GM12878 (cell line): ENCODE data around the gene CTNNA2. TPM values are rescaled to one million over a fixed set of nuclear protein-coding genes. Genes with fewer than 3 reads are reported as not detected.

Experiments used
- ATAC-seq: fragments of 200-7000 bp; cut with Tn5 transposase; 3 replicates; pipeline ENCODE4 v1.9.1; 2020; ENCODE audit warnings: mild to moderate bottlenecking, moderate library complexity
- BruUV-seq: library from RNA; stranded (reverse); fragments of 400-500 nt; replicated peaks from 2 replicates; lab custom pipeline; 2021; lab: Mats Ljungman, UMichigan
- CTCF ChIA-PET: fragments of 300-600 bp; sonication (Branson Sonifier 250); formaldehyde crosslinking; extraction: SDS; loops from one replicate; lab custom pipeline; 2021; ENCODE audit warnings: inconsistent platforms; lab: Yijun Ruan, JAX
- POLR2A ChIA-PET: fragments of 350-600 bp; formaldehyde crosslinking; extraction: SDS; loops from one replicate; lab custom pipeline; 2021; ENCODE audit warnings: inconsistent platforms; lab: Charles Lee
- RAD21 ChIA-PET: fragments of 300-600 bp; sonication (Branson Sonifier 250); formaldehyde crosslinking; loops from one replicate; lab custom pipeline; 2023; ENCODE audit warnings: antibody characterized with exemption; ENCODE audit not compliant: unreplicated experiment; lab: Charles Lee
- SMC1A ChIA-PET: fragments of 300-600 bp; sonication (Branson Sonifier 250); formaldehyde crosslinking; loops from one replicate; lab custom pipeline; 2023; ENCODE audit not compliant: unreplicated experiment, uncharacterized antibody; lab: Charles Lee
- DNase-seq: peaks from one replicate; pipeline ENCODE4 v3.0.0-alpha.2; 2011; ENCODE audit warnings: low read depth, low spot score
- FAIRE-seq: peaks from 3 replicates; lab custom pipeline; 2011; peaks lifted over from hg19 to GRCh38; lab: Jason Lieb, UNC
- H2AFZ ChIP-seq: 2 replicates; pipeline ENCODE4 v1.6.0; 2011; ENCODE audit warnings: low read depth, low read length, control low read depth; ENCODE audit not compliant: control insufficient read depth
- H3K27ac ChIP-seq: 2 replicates; pipeline ENCODE4 v1.5.1; 2011; ENCODE audit warnings: control low read depth; ENCODE audit not compliant: control insufficient read depth, insufficient read depth
- H3K27me3 ChIP-seq, 2 experiments: replicated peaks in 1 of 2; 2 replicates each; pipeline versions ENCODE4 v1.6.0 to v1.6.1; 2011; ENCODE audit warnings: low read length in 1 of 2; ENCODE audit not compliant: control insufficient read depth in 2 of 2, insufficient read depth in 2 of 2
- H3K36me3 ChIP-seq, 2 experiments: 2 replicates each; pipeline ENCODE4 v1.5.1; 2011; ENCODE audit warnings: low read length in 1 of 2; ENCODE audit not compliant: control insufficient read depth in 2 of 2, insufficient read depth in 2 of 2
- H3K4me1 ChIP-seq: 2 replicates; pipeline ENCODE4 v1.6.1; 2011; ENCODE audit warnings: mild to moderate bottlenecking, low read length, moderate library complexity, mixed read lengths; ENCODE audit not compliant: control insufficient read depth, insufficient read depth
- H3K4me2 ChIP-seq: 2 replicates; pipeline ENCODE4 v1.6.0; 2011; ENCODE audit warnings: control low read depth; ENCODE audit not compliant: control insufficient read depth, insufficient read depth
- H3K4me3 ChIP-seq: fragments of 200-600 bp; sonication (generic); 2 replicates; pipeline ENCODE4 v1.5.1; 2016
- H3K79me2 ChIP-seq: 2 replicates; pipeline ENCODE4 v1.6.0; 2011; ENCODE audit warnings: low read length; ENCODE audit not compliant: control insufficient read depth, insufficient read depth
- H3K9ac ChIP-seq: 2 replicates; pipeline ENCODE4 v1.8.0; 2011; ENCODE audit warnings: low read length, control low read depth, mixed read lengths; ENCODE audit not compliant: control insufficient read depth, insufficient read depth
- H3K9me3 ChIP-seq: replicated peaks from 3 replicates; pipeline ENCODE4 v1.5.1; 2011; ENCODE audit warnings: mild to moderate bottlenecking, low read length; ENCODE audit not compliant: control insufficient read depth, insufficient read depth
- H4K20me1 ChIP-seq: 2 replicates; pipeline ENCODE4 v1.6.0; 2011; ENCODE audit not compliant: control insufficient read depth, insufficient read depth
- CBX3 ChIP-seq: fragments of 200-600 bp; sonication (generic); IDR thresholded peaks from 2 replicates; pipeline ENCODE4 v1.6.1; 2016; ENCODE audit warnings: low read depth, borderline replicate concordance
- CHD1 ChIP-seq: IDR thresholded peaks from 2 replicates; pipeline ENCODE4 v1.6.1; 2012; ENCODE audit warnings: low read depth, low read length, improper control_type of control experiment
- CHD2 ChIP-seq: IDR thresholded peaks from 2 replicates; pipeline ENCODE4 v1.6.1; 2011; ENCODE audit warnings: low read depth, low read length, improper control_type of control experiment, borderline replicate concordance
- ETV6 ChIP-seq, 2 experiments: fragments of 450-650 bp in 1 of 2; IDR thresholded peaks in 1 of 2; conservative IDR thresholded peaks in 1 of 2; 2 replicates each; pipeline ENCODE4 v1.6.1; 2014; ENCODE audit warnings: antibody characterized with exemption in 1 of 2, borderline replicate concordance in 1 of 2, low read depth in 1 of 2, mild to moderate bottlenecking in 1 of 2, moderate library complexity in 1 of 2
- EZH2 ChIP-seq: IDR thresholded peaks from 2 replicates; pipeline ENCODE4 v1.6.1; 2012; ENCODE audit warnings: low read depth, mild to moderate bottlenecking, control low read depth, inconsistent platforms, low read length, borderline replicate concordance; ENCODE audit not compliant: control insufficient read depth
- IKZF2 ChIP-seq, 2 experiments: fragments of 450-650 bp; IDR thresholded peaks; 2 replicates each; pipeline ENCODE4 v1.6.1; 2017; ENCODE audit warnings: mild to moderate bottlenecking in 2 of 2, moderate library complexity in 2 of 2
- JUND ChIP-seq: IDR thresholded peaks from 2 replicates; pipeline ENCODE4 v1.6.1; 2012; ENCODE audit warnings: low read depth, mild to moderate bottlenecking, low read length, improper control_type of control experiment, moderate library complexity
- MEF2B ChIP-seq: fragments of 450-650 bp; IDR thresholded peaks from 2 replicates; pipeline ENCODE4 v1.6.1; 2018; ENCODE audit warnings: mild to moderate bottlenecking, moderate library complexity; ENCODE audit not compliant: partially characterized antibody, poor library complexity, severe bottlenecking
- PAX8 ChIP-seq: fragments of 450-650 bp; IDR thresholded peaks from 2 replicates; pipeline ENCODE4 v1.6.1; 2017; ENCODE audit warnings: mild to moderate bottlenecking, moderate library complexity
- WRNIP1 ChIP-seq: IDR thresholded peaks from 2 replicates; pipeline ENCODE4 v1.6.1; 2011; ENCODE audit warnings: low read depth, low read length, improper control_type of control experiment, borderline replicate concordance
- YBX1 ChIP-seq: fragments of 450-650 bp; IDR thresholded peaks from 2 replicates; pipeline ENCODE4 v1.6.1; 2016; ENCODE audit warnings: antibody characterized with exemption
- ZNF207 ChIP-seq: fragments of 450-650 bp; IDR thresholded peaks from 2 replicates; pipeline ENCODE4 v1.6.1; 2014; ENCODE audit warnings: antibody characterized with exemption, mild to moderate bottlenecking, borderline replicate concordance
- WGBS: methylation state at CpG from one replicate; pipeline ENCODE4 v1.1.6; 2016; ENCODE audit warnings: low lambda C conversion rate; ENCODE audit not compliant: insufficient replicate concordance, insufficient coverage; ENCODE audit errors: missing lambda C conversion rate; 5-methylcytosine and 5-hydroxymethylcytosine counted together
- in situ Hi-C: fragments of 300-500 bp; cut with MboI; formaldehyde crosslinking; loops from 9 replicates; pipeline ENCODE4 v1.14.3; 2018; ENCODE audit warnings: mixed read lengths
- intact Hi-C: fragments of 100-400 bp; cut with micrococcal nuclease; formaldehyde crosslinking; loops from one replicate; pipeline ENCODE4 v1.14.2; 2022; ENCODE audit not compliant: unreplicated experiment
- polyA plus RNA-seq, 11 experiments: library from polyadenylated mRNA; depleted of rRNA in 4 of 11; unstranded in 6 of 11; stranded (reverse) in 5 of 11; fragments of >200 nt; fragmentation: Nextera tagmentation in 4 of 11; fragmentation: Illumina TruSeq in 1 of 11; extraction: Ambion mirVana in 4 of 11; extraction: Trizol in 1 of 11; gene quantifications; 1 replicate in 1 of 11; 2 replicates in 10 of 11; pipeline versions ENCODE4 v1.2.1 to v1.2.3, GENCODE V29; 2011 to 2016; ENCODE audit warnings: inconsistent platforms in 2 of 11, missing spikeins in 2 of 11, low read depth in 1 of 11
- total RNA-seq, 4 experiments: library from RNA; depleted of rRNA in 3 of 4; stranded (reverse); fragments of >200 nt in 3 of 4; fragmentation: Illumina TruSeq in 1 of 4; extraction: Trizol in 1 of 4; gene quantifications; 2 replicates each; pipeline versions ENCODE4 v1.2.1 to v1.2.3, GENCODE V29; 2013 to 2021
- TF ChIP-seq, protein P1 (sequence below): IDR thresholded peaks from 2 replicates; pipeline ENCODE4 v1.6.1; 2011; ENCODE audit warnings: borderline replicate concordance, low read depth, mild to moderate bottlenecking, moderate library complexity, mixed read lengths, low read length; ENCODE audit not compliant: insufficient read depth; ENCODE audit errors: extremely low read length
- TF ChIP-seq, protein P2 (sequence below): fragments of 450-650 bp; IDR thresholded peaks from 2 replicates; pipeline ENCODE4 v1.6.1; 2017; ENCODE audit warnings: antibody characterized with exemption, mild to moderate bottlenecking, moderate library complexity
- TF ChIP-seq, protein P3 (sequence below): fragments of 450-650 bp; IDR thresholded peaks from 2 replicates; pipeline ENCODE4 v1.6.1; 2016; ENCODE audit warnings: mild to moderate bottlenecking
- TF ChIP-seq, protein P4 (sequence below): IDR thresholded peaks from 2 replicates; pipeline ENCODE4 v1.6.1; 2012; ENCODE audit warnings: low read depth, low read length, improper control_type of control experiment

The CTNNA2 gene
- total and polyA plus RNA-seq, 10 of the 15 experiments (the other 5 are each of a cell fraction or from before 2014, with no cell fraction given) = 2.4 to 36.2 (median 6.6) TPM

DNA sequence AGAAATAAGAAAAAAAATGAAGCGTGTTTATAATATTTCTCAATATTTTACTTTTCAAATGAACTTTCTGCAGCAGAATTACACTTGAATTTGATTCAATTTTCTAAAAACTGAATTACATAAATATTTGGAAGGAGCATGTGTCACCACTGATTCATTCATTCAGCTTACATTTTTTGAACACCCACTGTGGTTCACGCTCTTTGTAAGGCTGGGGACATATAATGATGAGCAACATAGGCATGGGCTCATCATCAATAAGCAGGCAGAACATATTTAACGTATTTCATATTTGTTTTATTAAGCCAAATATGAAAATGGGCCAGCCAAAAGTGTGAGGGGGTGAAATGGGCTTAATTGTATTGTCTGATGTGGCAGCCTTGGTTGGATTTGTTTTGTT, 209.1 kb downstream of the CTNNA2 start:
- BruUV-seq = no TSS peak
- CTCF ChIA-PET = no interaction called here

More for the DNA sequence above, 209.1 kb downstream of the CTNNA2 start:
- POLR2A ChIA-PET = no interaction called here
- no peaks in the 10 kb centered on the region for H4K20me1 ChIP-seq
- H3K9ac ChIP-seq = no peak overlapping the region
- no peaks in the 10 kb centered on the region for H3K4me1 ChIP-seq
- no peaks in the 10 kb centered on the region for H3K36me3 ChIP-seq
- no peak overlapping the region for H3K4me3 ChIP-seq
- H3K27ac ChIP-seq = no peak overlapping the region
- no peaks in the 10 kb centered on the region for H3K27me3 ChIP-seq
- RAD21 ChIA-PET = no interaction called here
- in situ Hi-C loops = no loop called here
- FAIRE-seq = no peak
- DNase-seq = no peak
- H3K4me2 ChIP-seq = no peak overlapping the region
- no peaks in the 10 kb centered on the region for H3K9me3 ChIP-seq
- TF ChIP-seq JUND (no peak), YBX1 (no peak), ETV6 (conservative IDR thresholded peaks at IDR 0.05 in 1 of 2, IDR thresholded peaks at IDR 0.05 in 1 of 2; ENCODE audit: borderline replicate concordance in 1 of 2, low read depth in 1 of 2) (no peak), CHD2 (no peak), WRNIP1 (no peak), ZNF207 (no peak), MEF2B (no peak), CBX3 (no peak), PAX8 (no peak), CHD1 (no peak), EZH2 (no peak), IKZF2 (IDR thresholded peaks at IDR 0.05) (no peak)
- TF ChIP-seq, protein P1, sequence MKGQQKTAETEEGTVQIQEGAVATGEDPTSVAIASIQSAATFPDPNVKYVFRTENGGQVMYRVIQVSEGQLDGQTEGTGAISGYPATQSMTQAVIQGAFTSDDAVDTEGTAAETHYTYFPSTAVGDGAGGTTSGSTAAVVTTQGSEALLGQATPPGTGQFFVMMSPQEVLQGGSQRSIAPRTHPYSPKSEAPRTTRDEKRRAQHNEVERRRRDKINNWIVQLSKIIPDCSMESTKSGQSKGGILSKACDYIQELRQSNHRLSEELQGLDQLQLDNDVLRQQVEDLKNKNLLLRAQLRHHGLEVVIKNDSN = no peak
- TF ChIP-seq, protein P2, sequence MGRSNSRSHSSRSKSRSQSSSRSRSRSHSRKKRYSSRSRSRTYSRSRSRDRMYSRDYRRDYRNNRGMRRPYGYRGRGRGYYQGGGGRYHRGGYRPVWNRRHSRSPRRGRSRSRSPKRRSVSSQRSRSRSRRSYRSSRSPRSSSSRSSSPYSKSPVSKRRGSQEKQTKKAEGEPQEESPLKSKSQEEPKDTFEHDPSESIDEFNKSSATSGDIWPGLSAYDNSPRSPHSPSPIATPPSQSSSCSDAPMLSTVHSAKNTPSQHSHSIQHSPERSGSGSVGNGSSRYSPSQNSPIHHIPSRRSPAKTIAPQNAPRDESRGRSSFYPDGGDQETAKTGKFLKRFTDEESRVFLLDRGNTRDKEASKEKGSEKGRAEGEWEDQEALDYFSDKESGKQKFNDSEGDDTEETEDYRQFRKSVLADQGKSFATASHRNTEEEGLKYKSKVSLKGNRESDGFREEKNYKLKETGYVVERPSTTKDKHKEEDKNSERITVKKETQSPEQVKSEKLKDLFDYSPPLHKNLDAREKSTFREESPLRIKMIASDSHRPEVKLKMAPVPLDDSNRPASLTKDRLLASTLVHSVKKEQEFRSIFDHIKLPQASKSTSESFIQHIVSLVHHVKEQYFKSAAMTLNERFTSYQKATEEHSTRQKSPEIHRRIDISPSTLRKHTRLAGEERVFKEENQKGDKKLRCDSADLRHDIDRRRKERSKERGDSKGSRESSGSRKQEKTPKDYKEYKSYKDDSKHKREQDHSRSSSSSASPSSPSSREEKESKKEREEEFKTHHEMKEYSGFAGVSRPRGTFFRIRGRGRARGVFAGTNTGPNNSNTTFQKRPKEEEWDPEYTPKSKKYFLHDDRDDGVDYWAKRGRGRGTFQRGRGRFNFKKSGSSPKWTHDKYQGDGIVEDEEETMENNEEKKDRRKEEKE = no peak
- TF ChIP-seq, protein P3, sequence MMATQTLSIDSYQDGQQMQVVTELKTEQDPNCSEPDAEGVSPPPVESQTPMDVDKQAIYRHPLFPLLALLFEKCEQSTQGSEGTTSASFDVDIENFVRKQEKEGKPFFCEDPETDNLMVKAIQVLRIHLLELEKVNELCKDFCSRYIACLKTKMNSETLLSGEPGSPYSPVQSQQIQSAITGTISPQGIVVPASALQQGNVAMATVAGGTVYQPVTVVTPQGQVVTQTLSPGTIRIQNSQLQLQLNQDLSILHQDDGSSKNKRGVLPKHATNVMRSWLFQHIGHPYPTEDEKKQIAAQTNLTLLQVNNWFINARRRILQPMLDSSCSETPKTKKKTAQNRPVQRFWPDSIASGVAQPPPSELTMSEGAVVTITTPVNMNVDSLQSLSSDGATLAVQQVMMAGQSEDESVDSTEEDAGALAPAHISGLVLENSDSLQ = no peak
- TF ChIP-seq, protein P4, sequence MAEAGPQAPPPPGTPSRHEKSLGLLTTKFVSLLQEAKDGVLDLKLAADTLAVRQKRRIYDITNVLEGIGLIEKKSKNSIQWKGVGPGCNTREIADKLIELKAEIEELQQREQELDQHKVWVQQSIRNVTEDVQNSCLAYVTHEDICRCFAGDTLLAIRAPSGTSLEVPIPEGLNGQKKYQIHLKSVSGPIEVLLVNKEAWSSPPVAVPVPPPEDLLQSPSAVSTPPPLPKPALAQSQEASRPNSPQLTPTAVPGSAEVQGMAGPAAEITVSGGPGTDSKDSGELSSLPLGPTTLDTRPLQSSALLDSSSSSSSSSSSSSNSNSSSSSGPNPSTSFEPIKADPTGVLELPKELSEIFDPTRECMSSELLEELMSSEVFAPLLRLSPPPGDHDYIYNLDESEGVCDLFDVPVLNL = no peak
- TF ChIP-seq, all 136 proteins: peak for 0
- intact Hi-C loops = no loop called here
- SMC1A ChIA-PET = no interaction called here
- ATAC-seq = no peak
- no peaks in the 10 kb centered on the region for H3K79me2 ChIP-seq
- no peak overlapping the region for H2AFZ ChIP-seq
- 1% methylated on average over 3 of the region's 3 CpGs for WGBS
